ENCODE measurements around the gene FZD4.
"Not testable (repeated sequence)": the region's sequence is repeated elsewhere in the genome, so short reads cannot be mapped to it uniquely, and the experiment has no call there.

The FZD4 gene

GRCh38 chr11:86972734-86973133, 17.5 kb upstream of the FZD4 start:
- DNase-seq: no peak

- DNase-seq: no peak
Measured at GRCh38 chr11:86969258-86969657, 14.1 kb upstream of the FZD4 start.

- DNase-seq: not testable (repeated sequence)
Measured at GRCh38 chr11:86967601-86968000, 12.4 kb upstream of the FZD4 start.

GRCh38 chr11:86957976-86958646, 2.9 kb upstream of the FZD4 start:
- DNase-seq: no peak

GRCh38 chr11:86956905-86957195, 1.7 kb upstream of the FZD4 start:
- DNase-seq: no peak

- no peak for DNase-seq
Measured at GRCh38 chr11:86955111-86955360, 159 bp downstream of the FZD4 start.

GRCh38 chr11:86954269-86955110, 705 bp downstream of the FZD4 start:
- no peak for DNase-seq

GRCh38 chr11:86952221-86952875, 2.8 kb downstream of the FZD4 start:
- no peak for DNase-seq

GRCh38 chr11:86951706-86952105, 3.5 kb downstream of the FZD4 start:
- no peak for DNase-seq

GRCh38 chr11:86950661-86950995, 4.6 kb downstream of the FZD4 start:
- no peak for DNase-seq

GRCh38 chr11:86949995-86950660, 5.1 kb downstream of the FZD4 start:
- DNase-seq: no peak

- no peak for DNase-seq
Measured at GRCh38 chr11:86948733-86949132, 6.5 kb downstream of the FZD4 start.

GRCh38 chr11:86947541-86947940, 7.7 kb downstream of the FZD4 start:
- DNase-seq: no peak

GRCh38 chr11:86943505-86943904, 11.7 kb downstream of the FZD4 start:
- DNase-seq: not testable (repeated sequence)

- no peak for DNase-seq
Measured at GRCh38 chr11:86941871-86942599, 13.2 kb downstream of the FZD4 start.

- no peak for DNase-seq
Measured at GRCh38 chr11:86941077-86941870, 13.9 kb downstream of the FZD4 start.

- DNase-seq: no peak
Measured at GRCh38 chr11:86940122-86940777, 14.9 kb downstream of the FZD4 start.

GRCh38 chr11:86938900-86939880, 16.0 kb downstream of the FZD4 start:
- no peak for DNase-seq

- no peak for DNase-seq
Measured at GRCh38 chr11:86938203-86938899, 16.8 kb downstream of the FZD4 start.

Data from NCI-H2081 treated with DMSO at 0.1 percent for 48 hours (cell line).